ENCODE data around the gene FRZB. TPM values are rescaled to one million over a fixed set of nuclear protein-coding genes. Genes with fewer than 3 reads are reported as not detected.
A peak's percentile ranks its signal among the peaks of the same experiment; 100 is the strongest.

FRZB gene
- total RNA-seq, 3 donors from 2014 or later: 1.8 to 12.0 (median 2.9) TPM

GRCh38 chr2:182864949-182865570 lies 1.4 kb downstream of the FRZB start:
- Histone ChIP-seq H3K36me3 (no peaks in the 10 kb centered on the region), H3K4me1 (peaks cover 0 to 4% of the 10 kb centered on the region in 2 donors), H3K9me3 (no peaks in the 10 kb centered on the region), H3K27me3 (no peaks in the 10 kb centered on the region), H3K4me3 (peak overlapping the region in 1 of 3 donors; percentile 61), H3K27ac (no peak overlapping the region)
- DNase-seq (ENCODE audit: low spot score in 2 of 2): no peak
- intact Hi-C loops (cut with DNase I; ENCODE audit: low total_unique reads): loop anchor here (10.0 kb wide), 1 partner anchor 120 kb away; no protein-coding TSS in a partner anchor
- TF ChIP-seq POLR2A (IDR thresholded peaks at IDR 0.05) (no peak), POLR2AphosphoS5 (IDR thresholded peaks at IDR 0.05) (no peak), CTCF (IDR thresholded peaks at IDR 0.05) (no peak)

GRCh38 chr2:182863642-182864041 lies 2.8 kb downstream of the FRZB start:
- no peak for DNase-seq (ENCODE audit: low spot score in 2 of 2)
- no peaks in the 10 kb centered on the region for H3K9me3 ChIP-seq
- peaks cover 0 to 4% of the 10 kb centered on the region in 2 donors for H3K4me1 ChIP-seq
- TF ChIP-seq POLR2A (IDR thresholded peaks at IDR 0.05): no peak
- TF ChIP-seq POLR2AphosphoS5 (IDR thresholded peaks at IDR 0.05): no peak
- no peak for TF ChIP-seq CTCF (IDR thresholded peaks at IDR 0.05)
- no peaks in the 10 kb centered on the region for H3K27me3 ChIP-seq
- no peak overlapping the region for H3K4me3 ChIP-seq
- no peak overlapping the region for H3K27ac ChIP-seq
- no peaks in the 10 kb centered on the region for H3K36me3 ChIP-seq
- intact Hi-C loops (cut with DNase I; ENCODE audit: low total_unique reads): loop anchor here (10.0 kb wide), 1 partner anchor 119 kb away; no protein-coding TSS in a partner anchor

- intact Hi-C loops (cut with DNase I; ENCODE audit: low total_unique reads): loop anchor here (10.0 kb wide), 1 partner anchor 117 kb away; no protein-coding TSS in a partner anchor
- DNase-seq (ENCODE audit: low spot score in 2 of 2): peak in 1 of 2 donors; percentile 65
- no peak for TF ChIP-seq CTCF (IDR thresholded peaks at IDR 0.05)
- TF ChIP-seq POLR2AphosphoS5 (IDR thresholded peaks at IDR 0.05): no peak
- TF ChIP-seq POLR2A (IDR thresholded peaks at IDR 0.05): no peak
- H3K27ac ChIP-seq: peak overlapping the region; percentile 23 to 62
- H3K27me3 ChIP-seq: no peaks in the 10 kb centered on the region
- H3K4me1 ChIP-seq: no peaks in the 10 kb centered on the region
- H3K9me3 ChIP-seq: no peaks in the 10 kb centered on the region
- H3K4me3 ChIP-seq: no peak overlapping the region
- H3K36me3 ChIP-seq: no peaks in the 10 kb centered on the region
These were observed 4.3 kb downstream of the FRZB start for GRCh38 chr2:182862091-182862490.

GRCh38 chr2:182860858-182861257 lies 5.6 kb downstream of the FRZB start:
- Histone ChIP-seq H3K36me3 (no peaks in the 10 kb centered on the region), H3K9me3 (no peaks in the 10 kb centered on the region), H3K27ac (no peak overlapping the region), H3K27me3 (no peaks in the 10 kb centered on the region), H3K4me1 (no peaks in the 10 kb centered on the region), H3K4me3 (no peak overlapping the region)
- intact Hi-C loops (cut with DNase I; ENCODE audit: low total_unique reads): loop anchor here (10.0 kb wide), 1 partner anchor 116 kb away; no protein-coding TSS in a partner anchor
- no peak for DNase-seq (ENCODE audit: low spot score in 2 of 2)
- TF ChIP-seq POLR2A (IDR thresholded peaks at IDR 0.05): no peak
- no peak for TF ChIP-seq POLR2AphosphoS5 (IDR thresholded peaks at IDR 0.05)
- TF ChIP-seq CTCF (IDR thresholded peaks at IDR 0.05): no peak

- Histone ChIP-seq H3K9me3 (no peaks in the 10 kb centered on the region), H3K27me3 (no peaks in the 10 kb centered on the region), H3K4me1 (no peaks in the 10 kb centered on the region), H3K36me3 (no peaks in the 10 kb centered on the region), H3K27ac (no peak overlapping the region), H3K4me3 (no peak overlapping the region)
- intact Hi-C loops (cut with DNase I; ENCODE audit: low total_unique reads): no loop called here
- DNase-seq (ENCODE audit: low spot score in 2 of 2): no peak
- no peak for TF ChIP-seq POLR2AphosphoS5 (IDR thresholded peaks at IDR 0.05)
- TF ChIP-seq CTCF (IDR thresholded peaks at IDR 0.05): no peak
- no peak for TF ChIP-seq POLR2A (IDR thresholded peaks at IDR 0.05)
These were observed 7.8 kb downstream of the FRZB start for GRCh38 chr2:182858671-182859070.
